GM18511 (cell line): Measurements from ENCODE around the gene CRP.
"Not testable (repeated sequence)": the region's sequence is repeated elsewhere in the genome, so short reads cannot be mapped to it uniquely, and the experiment has no call there.

ENCODE experiments used
- ATAC-seq: cut with Tn5 transposase; IDR thresholded peaks from one replicate; pipeline ENCODE4 v1.9.1; 2021; ENCODE audit warnings: mild to moderate bottlenecking, moderate library complexity; ENCODE audit not compliant: unreplicated experiment

The CRP gene, protein sequence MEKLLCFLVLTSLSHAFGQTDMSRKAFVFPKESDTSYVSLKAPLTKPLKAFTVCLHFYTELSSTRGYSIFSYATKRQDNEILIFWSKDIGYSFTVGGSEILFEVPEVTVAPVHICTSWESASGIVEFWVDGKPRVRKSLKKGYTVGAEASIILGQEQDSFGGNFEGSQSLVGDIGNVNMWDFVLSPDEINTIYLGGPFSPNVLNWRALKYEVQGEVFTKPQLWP

DNA sequence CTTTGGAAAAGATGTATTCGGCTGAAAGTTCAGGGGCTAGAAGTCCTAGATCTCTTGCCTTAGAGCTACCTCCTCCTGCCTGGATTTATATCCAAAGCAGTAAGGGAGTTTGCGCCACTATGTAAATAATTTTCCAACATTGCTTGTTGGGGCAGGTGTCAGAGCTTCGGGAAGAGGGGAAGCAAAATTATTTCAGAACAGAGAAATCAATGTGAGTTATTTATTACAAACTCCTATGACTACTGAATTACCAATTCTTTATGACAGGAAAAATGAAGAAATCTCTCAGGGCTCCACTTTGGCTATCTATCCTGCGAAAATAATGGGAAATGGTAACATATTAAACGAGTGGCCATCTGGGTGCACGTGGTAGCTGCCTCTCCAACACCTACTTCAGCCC, at the start of gene CRP:
CRP (minus strand) TSS at position 61 of the 400 bp plus-strand sequence. CDS start 104 bp downstream, outside the sequence.
- no peak for ATAC-seq

- no peak for ATAC-seq
Observed at GRCh38 chr1:159763686-159764085, 49.3 kb upstream of the CRP start.

- no peak for ATAC-seq
Observed at GRCh38 chr1:159756397-159756796, 42.0 kb upstream of the CRP start.

DNA sequence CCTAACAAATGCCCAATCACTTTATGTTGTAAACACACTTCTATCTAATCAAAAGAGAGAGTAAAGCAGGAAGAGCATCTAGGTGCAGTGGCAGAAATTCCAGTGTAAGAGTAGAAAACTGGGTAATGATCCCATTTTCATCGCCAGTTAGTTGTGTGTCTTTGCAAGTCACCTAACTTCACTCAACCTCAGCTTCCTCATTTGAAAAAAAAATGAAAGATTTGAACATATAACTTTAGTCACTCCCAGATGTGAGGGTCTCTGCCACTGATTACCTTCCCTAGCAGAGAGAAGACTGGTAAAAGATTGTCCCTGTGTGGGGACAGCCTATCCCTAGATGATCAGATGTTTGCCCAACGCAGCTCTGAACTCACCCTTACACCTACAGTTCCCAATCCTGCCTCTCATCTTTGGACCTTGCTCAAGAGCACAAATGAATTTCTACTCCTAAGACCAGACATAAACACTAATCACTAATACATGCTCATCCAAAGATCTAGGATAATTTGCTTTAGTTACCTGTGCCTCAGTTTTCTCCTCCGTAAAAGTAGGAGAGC, 41.1 kb upstream of the CRP start:
- no peak for ATAC-seq

- no peak for ATAC-seq
Observed at GRCh38 chr1:159753386-159753785, 39.0 kb upstream of the CRP start.

GRCh38 chr1:159752135-159752580, 37.8 kb upstream of the CRP start:
- no peak for ATAC-seq

GRCh38 chr1:159751031-159751430, 36.6 kb upstream of the CRP start:
- no peak for ATAC-seq

DNA sequence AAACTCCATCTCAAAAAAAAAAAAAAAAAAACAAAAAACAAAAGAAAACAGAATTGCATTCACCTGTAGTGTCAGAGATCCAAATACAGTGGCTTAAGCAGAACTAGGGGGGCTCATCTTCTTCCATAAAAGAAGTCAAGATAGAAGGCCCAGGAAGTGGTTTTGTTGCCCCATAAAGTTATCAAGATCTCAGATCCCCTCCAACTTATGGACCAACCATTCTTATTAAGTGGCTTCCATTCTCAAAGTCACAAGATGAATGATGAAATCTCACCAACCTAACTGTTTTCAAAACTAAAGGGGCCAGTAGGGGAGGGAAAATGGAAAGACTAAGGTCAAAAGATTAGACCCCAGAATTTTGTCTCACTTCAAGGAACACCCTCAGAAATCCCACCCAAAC, 36.2 kb upstream of the CRP start:
- ATAC-seq, result no peak

- no peak for ATAC-seq
Observed at GRCh38 chr1:159749630-159750029, 35.2 kb upstream of the CRP start.

DNA sequence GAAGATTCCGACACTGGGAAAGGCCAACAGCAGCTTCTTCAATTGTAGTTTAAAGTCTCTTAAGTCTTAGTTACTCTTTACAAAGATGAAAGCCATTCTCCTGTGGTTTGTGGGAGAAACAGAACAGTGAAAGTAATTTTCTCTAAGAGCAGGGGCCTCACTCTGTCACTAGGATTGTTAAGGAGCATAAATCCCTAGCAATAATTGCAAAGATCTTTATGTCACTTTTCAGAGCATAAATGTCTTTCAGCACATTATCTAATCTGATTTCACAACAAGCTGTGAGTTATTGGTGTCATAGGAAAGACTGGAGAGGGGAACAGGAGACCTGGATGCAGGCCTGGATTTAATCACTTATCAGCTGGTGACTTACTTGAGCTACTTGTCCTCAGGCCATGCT, 34.0 kb upstream of the CRP start:
- no peak for ATAC-seq

DNA sequence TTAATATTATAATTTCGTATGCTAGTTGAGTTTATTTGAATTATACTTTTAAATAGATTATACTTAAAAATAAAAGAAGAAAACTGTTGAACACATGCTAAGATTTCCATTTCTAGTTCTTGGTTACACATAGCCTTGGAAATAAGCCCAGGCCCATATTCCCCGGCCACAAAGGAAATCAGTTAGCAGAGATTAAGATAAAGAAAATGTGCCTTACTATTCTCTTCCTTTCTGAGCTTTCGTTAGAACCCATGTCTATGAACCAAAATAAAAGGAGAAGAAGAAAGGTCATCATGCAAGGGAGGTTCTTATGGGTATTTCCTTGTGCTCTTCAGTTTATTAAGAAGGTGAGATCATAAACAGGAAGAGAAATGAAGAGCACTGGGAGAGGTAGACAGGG, 32.3 kb upstream of the CRP start:
- ATAC-seq, result no peak

GRCh38 chr1:159743651-159744410, 29.4 kb upstream of the CRP start:
- no peak for ATAC-seq

DNA sequence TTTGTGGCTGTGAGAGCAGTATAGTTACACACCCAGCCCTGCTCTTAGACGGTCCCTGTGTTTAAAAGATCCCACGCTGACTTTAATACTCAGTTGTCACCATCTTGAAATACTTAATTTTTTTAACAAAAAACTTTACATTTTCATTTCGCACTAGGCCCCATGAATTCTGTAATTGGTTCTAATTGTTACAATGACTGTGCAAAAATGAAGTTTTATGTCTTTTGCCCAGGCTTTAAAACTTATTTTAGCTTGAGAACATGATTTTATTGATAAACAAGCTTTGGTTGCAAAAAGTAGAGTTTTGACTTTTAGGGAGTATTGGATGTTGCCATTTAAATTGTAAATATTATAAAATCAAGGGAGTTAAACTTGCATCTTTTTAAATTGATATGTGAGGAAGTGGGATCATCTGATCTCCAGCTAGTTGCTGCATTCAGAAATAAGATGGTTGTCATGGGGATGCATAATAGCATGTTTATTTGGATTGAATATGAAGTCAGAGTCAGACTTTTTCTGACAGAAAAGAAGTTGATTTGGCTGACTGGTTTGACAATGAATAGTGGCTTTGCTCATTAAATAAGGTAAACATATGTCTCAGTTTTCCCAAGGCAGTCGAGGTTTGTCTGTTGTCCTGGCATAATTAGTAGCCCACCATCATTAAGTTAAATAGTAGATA, 23.0 kb upstream of the CRP start:
- ATAC-seq, result no peak

- not testable (repeated sequence) for ATAC-seq
Observed at GRCh38 chr1:159723188-159723587, 8.8 kb upstream of the CRP start.

DNA sequence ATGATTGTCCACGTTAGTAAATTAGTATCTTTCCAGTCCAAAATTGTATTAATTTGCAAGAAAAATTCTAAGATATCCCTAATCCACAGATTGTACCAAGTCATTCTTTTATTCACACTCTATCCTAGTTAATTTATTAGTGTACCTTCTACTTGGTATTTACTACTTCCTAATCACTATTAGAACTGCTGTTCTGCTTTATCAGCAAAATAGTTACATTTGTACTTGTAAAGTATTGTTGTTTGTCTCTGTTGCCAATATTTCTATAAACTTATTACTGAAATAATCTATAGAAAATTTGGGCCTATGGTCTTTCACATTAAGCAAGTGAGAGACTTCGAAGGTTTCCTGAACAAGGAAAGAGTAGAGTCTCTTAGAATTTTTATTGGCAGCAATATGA, 5.6 kb upstream of the CRP start:
- no peak for ATAC-seq

- no peak for ATAC-seq
Observed at GRCh38 chr1:159715855-159716254, 1.5 kb upstream of the CRP start.

GRCh38 chr1:159712080-159712479, 2.3 kb downstream of the CRP start:
- ATAC-seq, result no peak

GRCh38 chr1:159707472-159708260, 6.7 kb downstream of the CRP start:
- ATAC-seq, result no peak

DNA sequence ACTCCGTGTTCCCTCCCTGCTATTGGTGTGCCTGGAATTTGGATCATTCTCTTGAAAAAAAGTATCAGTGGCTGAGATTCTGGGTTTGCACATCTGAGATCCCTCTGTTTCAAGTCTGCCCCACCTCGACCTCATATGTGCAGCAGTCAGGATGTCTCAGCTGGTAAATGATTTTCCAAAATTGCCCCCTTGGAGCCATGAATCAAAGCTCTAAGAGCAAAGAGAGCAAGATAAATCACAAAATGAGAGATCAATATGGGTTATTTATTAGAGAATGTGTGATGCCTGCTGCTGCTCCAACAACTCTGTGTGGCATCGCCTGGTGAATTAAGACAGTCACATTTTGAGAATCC, 8.5 kb downstream of the CRP start:
- ATAC-seq, result no peak

- ATAC-seq, result no peak
Observed at GRCh38 chr1:159705251-159705903, 9.0 kb downstream of the CRP start.
